Medulla oblongata (tissue), 1 donor: ENCODE data around the gene MICAL2.

Experiments used
- DNase-seq: peaks from one replicate; pipeline ENCODE4 v3.0.0-alpha.2; 2015; ENCODE audit errors: extremely low spot score

The MICAL2 gene

GRCh38 chr11:12209096-12209495 is 98.7 kb downstream of the MICAL2 start:
- no peak for DNase-seq

DNA sequence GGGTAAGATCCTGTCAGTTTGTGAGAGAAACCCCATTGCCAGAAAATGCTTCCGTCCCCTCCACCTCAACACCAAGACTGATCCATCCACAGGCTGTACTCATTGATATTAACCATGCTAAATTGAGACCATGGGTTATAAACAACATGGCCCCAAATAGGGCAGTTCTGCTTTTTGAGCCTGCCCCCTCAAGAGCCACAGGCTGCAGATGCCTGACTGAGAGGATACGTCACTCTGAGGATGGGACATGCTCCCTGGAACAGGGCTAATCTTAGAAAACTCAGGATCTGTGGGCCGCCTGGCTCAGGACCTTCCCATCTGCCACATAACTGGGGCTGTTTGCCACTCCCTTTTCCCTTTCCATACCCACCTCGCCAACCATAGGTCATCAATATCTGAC is 99.8 kb downstream of the MICAL2 start:
- no peak for DNase-seq

DNA sequence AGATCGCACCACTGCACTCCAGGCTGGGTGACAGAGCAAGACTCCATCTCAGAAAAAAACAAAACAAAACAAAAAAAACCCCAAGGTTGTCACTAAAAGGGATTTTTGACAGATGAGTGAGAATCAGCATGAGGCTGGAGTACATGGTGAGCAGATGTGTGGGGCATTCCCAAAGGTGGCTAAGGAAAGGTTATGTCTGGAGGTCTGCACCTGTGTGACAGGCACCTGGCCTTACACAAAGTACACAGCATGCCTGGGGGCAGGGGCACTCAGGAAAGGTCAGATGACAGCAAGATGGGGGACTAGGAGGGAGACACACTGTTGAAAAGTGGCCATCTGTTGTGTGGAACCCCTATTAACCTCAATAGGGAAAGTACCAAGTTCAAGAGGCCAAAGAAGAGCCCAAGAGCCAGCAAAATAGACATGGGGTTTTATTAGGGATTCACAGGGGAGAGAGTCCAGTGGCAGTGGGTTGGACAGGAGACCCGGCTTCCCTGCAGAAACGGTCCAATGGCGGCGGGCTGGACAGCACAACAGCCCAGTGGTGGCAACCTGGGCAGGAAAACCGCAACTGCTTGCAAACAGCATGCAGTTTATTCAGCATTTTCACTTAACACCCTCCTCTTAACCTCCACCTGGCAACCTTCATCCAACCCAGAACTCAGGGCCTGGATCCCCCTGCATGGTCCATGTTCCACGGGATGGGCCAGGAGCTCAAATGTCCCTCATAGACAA is 101.1 kb downstream of the MICAL2 start:
- DNase-seq = no peak

DNA sequence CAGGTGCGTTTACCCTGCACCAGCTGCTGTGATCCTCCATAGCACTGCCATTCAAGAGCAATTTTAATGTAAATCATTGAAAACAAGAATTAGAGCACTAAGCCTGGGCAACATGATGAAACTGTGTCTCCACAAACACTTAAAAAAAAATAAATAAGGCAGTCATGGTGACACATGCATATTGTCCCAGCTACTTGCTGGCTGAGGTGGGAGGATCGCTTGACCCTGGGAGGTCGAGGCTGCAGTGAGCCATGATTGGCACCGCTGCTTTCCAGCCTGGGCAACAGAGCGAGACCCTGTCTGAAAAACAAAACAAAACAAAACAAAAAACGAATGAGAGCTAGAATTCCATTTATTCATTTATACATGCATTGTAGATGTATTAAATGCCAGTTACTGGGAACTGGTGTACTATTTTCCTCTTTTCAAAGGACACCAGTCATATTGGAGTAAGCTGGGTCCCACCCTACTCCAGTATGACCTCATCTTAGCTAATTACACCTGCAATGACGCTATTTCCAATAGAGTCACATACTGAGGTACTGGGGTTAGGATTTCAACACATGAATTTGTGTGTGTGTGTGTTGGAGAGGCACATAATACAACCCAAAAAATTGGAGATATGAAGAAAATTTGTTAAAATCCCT is 101.9 kb downstream of the MICAL2 start:
- DNase-seq = no peak

GRCh38 chr11:12212821-12213185 is 102.4 kb downstream of the MICAL2 start:
- no peak for DNase-seq

DNA sequence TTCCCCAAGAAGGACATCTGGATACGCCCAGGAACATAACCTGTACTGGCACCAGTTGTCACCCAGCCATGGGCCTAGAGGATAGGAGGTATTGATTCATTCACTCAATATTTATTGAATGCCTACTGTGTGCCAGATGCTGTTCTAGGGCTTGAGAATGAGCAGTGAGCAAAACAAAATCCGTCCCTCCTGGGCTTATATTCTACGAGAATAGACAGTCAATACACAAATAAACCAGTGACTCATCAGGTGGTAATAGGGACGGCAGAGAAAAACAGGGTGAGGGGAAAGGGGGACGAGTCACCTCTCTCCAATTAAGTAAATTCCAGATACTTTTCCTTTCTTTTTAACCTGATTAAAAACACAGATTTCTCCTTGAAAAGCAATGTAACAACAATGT is 103.5 kb downstream of the MICAL2 start:
- DNase-seq = no peak

DNA sequence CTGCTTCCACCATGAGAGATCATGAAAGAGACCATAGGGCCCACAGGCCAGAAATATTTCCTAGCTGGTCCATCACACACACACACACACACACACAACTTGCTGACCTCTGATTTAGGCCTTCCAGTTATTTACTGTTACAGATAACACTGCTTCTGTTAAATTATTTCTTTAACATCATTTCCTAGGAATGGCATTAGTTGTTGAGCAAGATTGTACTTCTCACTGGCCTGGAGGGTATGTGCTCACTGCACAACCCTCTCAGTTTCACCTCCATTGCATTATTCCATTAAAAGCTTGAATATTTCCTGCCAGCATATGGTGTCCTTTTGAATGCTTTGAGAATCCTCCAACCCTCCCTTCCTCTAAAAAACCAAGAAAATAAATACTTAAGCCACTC is 104.4 kb downstream of the MICAL2 start:
- DNase-seq = no peak

GRCh38 chr11:12215181-12215593 is 104.8 kb downstream of the MICAL2 start:
- no peak for DNase-seq

DNA sequence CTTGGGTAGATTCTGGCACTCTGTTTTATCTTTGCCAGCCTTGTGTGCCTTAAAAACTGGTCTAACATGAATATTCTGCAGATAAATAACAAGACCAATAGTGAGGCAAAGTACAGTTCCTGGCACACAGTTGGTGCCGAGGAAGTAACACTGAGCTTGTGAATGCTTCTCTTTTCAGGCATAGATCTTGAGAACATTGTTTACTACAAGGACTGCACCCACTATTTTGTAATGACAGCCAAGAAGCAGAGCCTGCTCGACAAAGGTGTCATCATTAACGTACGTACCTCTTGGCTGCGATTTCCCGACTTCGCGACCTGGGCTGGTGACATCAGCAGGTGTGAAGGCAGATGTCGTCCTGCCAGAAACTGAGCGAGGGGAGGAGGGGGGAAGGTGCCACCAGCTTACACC is 105.7 kb downstream of the MICAL2 start:
- DNase-seq = no peak

- DNase-seq = no peak
Observed at GRCh38 chr11:12216671-12217374, 106.4 kb downstream of the MICAL2 start.

GRCh38 chr11:12217879-12218278 is 107.5 kb downstream of the MICAL2 start:
- DNase-seq = no peak

DNA sequence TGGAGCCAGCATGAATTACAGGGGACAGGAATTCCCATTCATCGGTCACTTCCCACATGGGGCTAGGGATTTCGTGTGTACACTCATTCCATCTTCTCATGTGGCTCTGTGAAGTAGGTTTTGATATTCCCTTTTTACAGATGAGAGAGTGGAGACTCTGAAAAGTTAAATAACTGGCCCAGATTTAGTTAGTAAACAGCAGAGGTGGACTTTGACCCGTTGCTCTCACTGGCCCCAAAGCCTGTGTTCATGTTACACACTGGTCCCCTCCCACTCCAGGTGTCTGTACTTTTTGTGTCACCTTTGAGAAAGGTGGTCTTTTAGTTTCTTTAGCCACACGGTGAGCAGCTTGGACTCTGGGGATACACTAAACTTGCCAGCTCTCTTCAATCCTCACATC is 108.5 kb downstream of the MICAL2 start:
- DNase-seq = no peak

DNA sequence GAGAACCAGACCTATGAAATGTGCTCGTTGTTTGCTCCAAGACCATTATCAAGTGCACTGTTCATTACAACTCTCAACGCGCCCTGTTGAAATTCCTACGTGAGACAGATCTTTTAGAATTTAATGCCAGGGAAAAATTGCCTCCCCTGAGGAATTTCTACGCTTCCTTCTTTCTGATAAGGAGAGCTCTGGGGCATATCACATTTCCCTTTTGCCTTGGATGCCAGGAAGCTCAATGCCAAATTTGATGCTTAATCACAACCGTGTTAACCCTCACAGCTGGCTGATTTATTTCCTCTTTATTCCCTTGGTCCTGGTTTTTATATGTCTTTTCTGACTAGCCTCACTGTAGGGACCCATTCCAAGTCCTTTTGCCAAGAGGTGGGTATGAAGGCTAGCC is 109.4 kb downstream of the MICAL2 start:
- DNase-seq = no peak

- peak; percentile 86 for DNase-seq
Observed at GRCh38 chr11:12220305-12220704, 109.9 kb downstream of the MICAL2 start.

- DNase-seq = no peak
Observed at GRCh38 chr11:12221051-12221535, 110.7 kb downstream of the MICAL2 start.

- DNase-seq = peak; percentile 72
Observed at GRCh38 chr11:12222055-12222792, 111.8 kb downstream of the MICAL2 start.

DNA sequence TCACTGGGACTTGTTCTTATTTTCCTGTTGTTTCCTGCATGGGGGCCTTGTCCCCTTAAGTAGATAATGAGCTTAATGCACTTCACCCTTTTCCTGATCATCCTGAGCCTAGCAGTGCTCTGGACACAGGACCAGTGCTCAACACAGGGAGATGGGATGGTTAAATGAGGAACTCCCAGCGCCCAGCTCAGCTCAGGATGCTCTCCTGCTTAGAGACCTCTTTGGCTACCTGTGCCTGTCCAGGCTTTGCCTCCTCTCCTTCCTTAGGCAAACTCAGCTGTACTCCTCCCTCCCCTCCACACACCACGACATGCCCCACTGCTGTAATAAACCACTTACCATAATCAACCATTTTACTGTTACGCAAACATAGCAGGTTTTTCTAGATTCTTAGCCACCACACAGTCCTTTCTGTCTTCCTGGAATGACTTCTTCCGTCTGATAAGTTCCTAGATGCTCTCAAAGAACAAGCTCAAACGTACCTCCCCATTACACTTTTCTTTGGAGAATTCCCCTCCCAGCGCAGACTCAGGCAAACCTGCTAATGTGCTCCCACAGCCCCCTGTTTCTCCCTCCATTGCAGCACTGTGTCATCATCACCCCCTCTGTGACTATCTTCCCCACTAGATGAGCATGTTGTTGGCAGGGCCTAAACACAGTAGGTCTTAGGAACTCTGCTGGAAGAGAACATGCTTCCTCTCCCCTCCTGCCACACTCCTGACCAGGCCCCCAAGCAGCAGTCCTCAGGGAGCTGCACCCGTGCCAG is 113.6 kb downstream of the MICAL2 start:
- no peak for DNase-seq

GRCh38 chr11:12224537-12224893 is 114.1 kb downstream of the MICAL2 start:
- peak; percentile 69 for DNase-seq

DNA sequence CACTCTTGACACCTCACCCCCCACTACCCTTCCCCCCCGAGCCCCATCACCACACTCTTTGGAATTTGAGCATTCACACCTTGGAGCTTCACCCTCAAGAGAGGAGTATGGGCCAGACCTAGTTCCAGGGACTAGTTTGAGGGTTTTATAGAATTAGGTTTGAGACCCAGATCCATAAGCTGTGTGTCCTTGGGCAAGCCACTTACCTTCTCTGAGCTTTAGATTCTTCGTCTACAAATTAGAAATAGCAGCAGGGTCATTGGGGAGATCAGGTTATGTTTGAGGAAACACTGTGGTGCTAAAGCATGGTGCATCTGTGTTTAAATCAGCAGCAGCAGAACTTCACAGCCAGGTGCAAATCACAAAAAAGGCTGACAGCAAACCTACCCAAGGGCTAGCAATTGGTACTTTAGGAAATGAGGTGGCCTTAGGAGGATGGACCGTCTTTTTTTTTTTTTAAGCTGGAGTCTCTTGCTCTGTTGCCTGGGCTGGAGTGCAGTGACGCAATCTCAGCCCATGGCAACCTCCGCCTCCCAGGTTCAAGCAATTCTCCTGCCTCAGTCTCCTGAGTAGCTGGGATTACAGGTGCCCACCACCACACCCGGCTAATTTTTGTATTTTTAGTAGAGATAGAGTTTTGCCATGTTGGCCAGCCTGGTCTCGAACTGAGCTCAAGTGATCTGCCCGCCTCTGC is 114.8 kb downstream of the MICAL2 start:
- DNase-seq = no peak

GRCh38 chr11:12226093-12226492 is 115.7 kb downstream of the MICAL2 start:
- DNase-seq = no peak
